Activated naive CD8-positive, alpha-beta T cell treated with anti-CD3 and anti-CD28 coated beads, Interleukin-2, amount 50 U/mL, for 16 hours (primary cell): Measurements from ENCODE around the gene DTNB.

Experiments used
- DNase-seq: peaks from one replicate; pipeline ENCODE4 v3.0.0-alpha.2; 2020; ENCODE audit warnings: low read depth, low spot score

DTNB gene

GRCh38 chr2:25505622-25506021 lies 167.8 kb downstream of the DTNB start:
- DNase-seq, result no peak

- DNase-seq, result no peak
These were observed 168.2 kb downstream of the DTNB start for GRCh38 chr2:25505182-25505581.

- DNase-seq, result no peak
These were observed 169.1 kb downstream of the DTNB start for GRCh38 chr2:25504266-25504665.

- no peak for DNase-seq
These were observed 174.2 kb downstream of the DTNB start for GRCh38 chr2:25499157-25499556.

- DNase-seq, result no peak
These were observed 175.4 kb downstream of the DTNB start for GRCh38 chr2:25497918-25498407.

- no peak for DNase-seq
These were observed 176.0 kb downstream of the DTNB start for GRCh38 chr2:25497229-25497917.

GRCh38 chr2:25494616-25495015 lies 178.8 kb downstream of the DTNB start:
- DNase-seq, result no peak

GRCh38 chr2:25493207-25493606 lies 180.2 kb downstream of the DTNB start:
- no peak for DNase-seq

GRCh38 chr2:25492726-25493125 lies 180.7 kb downstream of the DTNB start:
- DNase-seq, result no peak

GRCh38 chr2:25491966-25492532 lies 181.3 kb downstream of the DTNB start:
- no peak for DNase-seq

GRCh38 chr2:25491003-25491696 lies 182.2 kb downstream of the DTNB start:
- no peak for DNase-seq

GRCh38 chr2:25490217-25490616 lies 183.2 kb downstream of the DTNB start:
- no peak for DNase-seq

- no peak for DNase-seq
These were observed 183.7 kb downstream of the DTNB start for GRCh38 chr2:25489631-25490030.

- DNase-seq, result no peak
These were observed 189.6 kb downstream of the DTNB start for GRCh38 chr2:25483607-25484266.

GRCh38 chr2:25482341-25482740 lies 191.0 kb downstream of the DTNB start:
- DNase-seq, result no peak

GRCh38 chr2:25481381-25482300 lies 191.7 kb downstream of the DTNB start:
- no peak for DNase-seq

- no peak for DNase-seq
These were observed 192.8 kb downstream of the DTNB start for GRCh38 chr2:25480561-25480960.

GRCh38 chr2:25479761-25480160 lies 193.6 kb downstream of the DTNB start:
- no peak for DNase-seq

GRCh38 chr2:25478736-25479135 lies 194.6 kb downstream of the DTNB start:
- DNase-seq, result no peak

GRCh38 chr2:25473758-25474340 lies 199.5 kb downstream of the DTNB start:
- no peak for DNase-seq

- no peak for DNase-seq
These were observed 200.2 kb downstream of the DTNB start for GRCh38 chr2:25473131-25473530.
